ACC112 (cell line): ENCODE data around the gene GPS1.
A peak's percentile ranks its signal among the peaks of the same experiment; 100 is the strongest.

Experiments used
- H2AFZ ChIP-seq: fragments of 200-600 bp; sonication (generic); one replicate; pipeline ENCODE4 v1.6.0; 2017; ENCODE audit warnings: antibody characterized with exemption, low read length; ENCODE audit not compliant: unreplicated experiment
- H3K27ac ChIP-seq: fragments of 200-600 bp; sonication (generic); 2 replicates; pipeline ENCODE4 v1.5.1; 2014; ENCODE audit warnings: low read depth, mild to moderate bottlenecking, antibody characterized with exemption, low read length, moderate library complexity
- H3K27me3 ChIP-seq: fragments of 200-600 bp; sonication (generic); 2 replicates; pipeline ENCODE4 v1.6.1; 2014; ENCODE audit warnings: mild to moderate bottlenecking, antibody characterized with exemption, low read length, moderate library complexity, mixed read lengths; ENCODE audit not compliant: insufficient read depth
- H3K36me3 ChIP-seq: fragments of 200-600 bp; sonication (generic); 2 replicates; pipeline ENCODE4 v1.6.1; 2016; ENCODE audit warnings: mild to moderate bottlenecking, antibody characterized with exemption, low read length, moderate library complexity, mixed read lengths; ENCODE audit not compliant: insufficient read depth
- H3K4me1 ChIP-seq: fragments of 200-600 bp; sonication (generic); one replicate; pipeline ENCODE4 v1.6.1; 2016; ENCODE audit warnings: low read length, mixed read lengths; ENCODE audit not compliant: insufficient read depth, unreplicated experiment, control insufficient read depth
- H3K4me3 ChIP-seq: fragments of 200-600 bp; sonication (generic); 2 replicates; pipeline ENCODE4 v1.5.1; 2014; ENCODE audit warnings: mild to moderate bottlenecking, low read depth, low read length
- H3K79me2 ChIP-seq: fragments of 200-600 bp; sonication (generic); one replicate; pipeline ENCODE4 v1.6.0; 2016; ENCODE audit warnings: low read length; ENCODE audit not compliant: control insufficient read depth, unreplicated experiment, insufficient read depth

The GPS1 gene

GRCh38 chr17:82062076-82062983 lies 10.6 kb downstream of the GPS1 start:
- Histone ChIP-seq H3K36me3 (no peaks in the 10 kb centered on the region), H3K27ac (no peak overlapping the region), H2AFZ (no peak overlapping the region), H3K79me2 (peaks cover 22% of the 10 kb centered on the region), H3K4me1 (peaks cover 11% of the 10 kb centered on the region), H3K4me3 (no peak overlapping the region), H3K27me3 (no peaks in the 10 kb centered on the region)

DNA sequence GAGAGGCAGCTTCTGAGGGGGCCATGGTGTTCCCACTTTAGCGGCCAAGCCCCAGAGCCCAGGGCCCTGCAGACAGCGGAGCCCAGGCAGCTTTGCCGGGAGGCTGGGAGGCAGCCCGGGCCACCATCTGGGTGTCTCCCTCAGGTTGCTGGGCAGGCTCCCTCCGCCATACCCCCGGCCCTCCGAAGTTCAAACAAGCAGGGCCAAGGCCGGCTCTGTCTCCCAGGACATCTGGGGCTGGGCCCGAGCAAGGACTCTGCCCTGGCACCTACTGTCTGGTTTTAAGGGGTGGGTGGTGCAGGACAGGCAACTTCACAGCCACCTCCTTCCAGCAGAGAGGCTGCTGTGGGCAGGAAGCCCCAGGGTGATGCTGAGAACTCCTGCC lies 11.3 kb downstream of the GPS1 start:
- H3K36me3 ChIP-seq: no peaks in the 10 kb centered on the region
- peaks cover 22% of the 10 kb centered on the region for H3K79me2 ChIP-seq
- peaks cover 11% of the 10 kb centered on the region for H3K4me1 ChIP-seq
- no peaks in the 10 kb centered on the region for H3K27me3 ChIP-seq
- no peak overlapping the region for H3K4me3 ChIP-seq
- H3K27ac ChIP-seq: no peak overlapping the region
- H2AFZ ChIP-seq: no peak overlapping the region

DNA sequence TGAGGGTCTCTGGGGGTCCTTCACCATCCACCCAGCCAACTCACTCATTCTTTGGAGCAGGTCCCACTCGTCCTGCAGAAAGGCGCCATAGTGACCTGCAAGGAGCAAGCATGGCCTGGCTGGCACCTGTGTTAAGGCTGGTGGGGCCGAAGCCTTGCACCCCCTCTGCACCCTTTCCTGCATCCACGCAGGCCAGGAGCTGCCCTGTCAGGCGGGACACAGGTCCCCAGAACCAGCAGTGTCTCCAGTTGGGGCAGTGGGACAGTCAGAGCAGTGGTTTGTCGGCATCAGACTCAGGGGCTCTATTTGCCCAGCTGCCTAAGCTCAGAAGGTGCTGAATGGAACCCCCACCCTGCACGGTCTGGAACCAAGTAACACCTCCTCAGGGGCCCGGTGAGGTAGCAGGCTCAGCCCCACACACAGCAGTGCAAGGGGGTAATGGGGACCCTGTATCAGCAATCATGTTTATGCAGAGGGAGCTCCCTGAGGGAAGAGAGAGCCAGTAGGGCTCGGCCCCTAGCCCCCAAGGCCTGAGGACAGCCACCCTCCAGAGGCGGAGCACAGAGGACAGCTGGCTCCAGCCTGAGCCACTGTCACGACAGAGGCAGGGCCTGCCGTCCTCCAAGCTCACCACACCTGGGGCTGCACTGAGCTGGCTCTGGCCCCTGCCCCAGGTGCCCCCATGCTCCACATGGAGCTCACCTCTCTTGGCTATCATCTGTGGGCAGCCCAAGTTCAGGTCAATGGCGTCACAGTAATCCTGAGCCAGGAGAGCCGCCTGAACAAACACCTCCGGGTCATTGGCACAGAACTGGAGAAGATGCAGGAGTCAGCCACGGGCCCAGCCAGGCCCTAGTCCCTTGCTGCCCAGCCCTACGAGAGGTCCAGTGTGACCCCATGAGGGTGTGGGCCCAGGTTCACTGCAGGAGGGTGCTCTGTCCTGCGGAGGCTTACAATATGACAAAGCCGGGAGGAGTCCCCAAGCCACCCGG lies 12.0 kb downstream of the GPS1 start:
- H3K4me1 ChIP-seq: peaks cover 11% of the 10 kb centered on the region
- no peaks in the 10 kb centered on the region for H3K36me3 ChIP-seq
- no peaks in the 10 kb centered on the region for H3K27me3 ChIP-seq
- no peak overlapping the region for H3K27ac ChIP-seq
- peaks cover 22% of the 10 kb centered on the region for H3K79me2 ChIP-seq
- H2AFZ ChIP-seq: no peak overlapping the region
- H3K4me3 ChIP-seq: peak overlapping the region; percentile 95; the same call in 1 of the 2 replicates

DNA sequence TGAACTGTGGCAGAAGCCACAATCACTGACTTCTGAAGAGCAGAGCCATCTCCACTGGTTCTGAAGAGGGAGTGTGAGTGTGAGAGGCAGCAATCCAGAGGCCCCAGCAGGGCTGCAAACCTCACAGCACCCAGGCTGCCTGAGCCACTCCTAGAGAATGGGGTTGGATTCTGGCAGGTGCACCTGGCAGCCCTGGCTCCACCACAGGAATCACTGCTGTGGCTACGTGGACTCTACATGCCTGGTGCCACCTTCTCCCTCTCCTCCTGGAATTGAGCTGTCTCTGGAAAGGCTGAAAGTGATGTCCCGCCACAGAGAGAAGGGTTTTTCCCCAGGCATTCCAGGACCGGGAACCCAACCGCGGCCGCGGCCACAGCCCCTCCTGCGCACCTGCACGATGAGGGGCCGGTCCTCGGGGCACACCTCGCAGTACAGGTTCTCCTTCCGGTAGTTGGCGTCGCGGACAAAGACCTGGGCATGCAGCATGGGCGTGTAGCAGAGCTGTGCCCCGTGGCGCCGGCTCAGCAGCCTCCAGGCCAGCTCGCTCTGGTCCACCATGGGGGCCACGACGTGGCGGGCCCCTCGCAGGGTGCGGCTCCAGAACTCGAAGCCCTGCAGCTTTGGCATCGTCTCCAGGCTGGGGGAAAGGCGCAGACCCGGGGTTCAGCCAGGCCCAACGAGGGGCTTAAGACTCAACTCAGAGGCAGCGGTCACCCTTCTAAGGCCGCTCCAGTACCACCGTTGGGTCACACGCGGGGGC lies 12.9 kb downstream of the GPS1 start:
- no peaks in the 10 kb centered on the region for H3K27me3 ChIP-seq
- peaks cover 22% of the 10 kb centered on the region for H3K79me2 ChIP-seq
- no peak overlapping the region for H3K27ac ChIP-seq
- peak overlapping the region; percentile 95 for H3K4me3 ChIP-seq
- peaks cover 11% of the 10 kb centered on the region for H3K4me1 ChIP-seq
- H2AFZ ChIP-seq: no peak overlapping the region
- H3K36me3 ChIP-seq: no peaks in the 10 kb centered on the region

DNA sequence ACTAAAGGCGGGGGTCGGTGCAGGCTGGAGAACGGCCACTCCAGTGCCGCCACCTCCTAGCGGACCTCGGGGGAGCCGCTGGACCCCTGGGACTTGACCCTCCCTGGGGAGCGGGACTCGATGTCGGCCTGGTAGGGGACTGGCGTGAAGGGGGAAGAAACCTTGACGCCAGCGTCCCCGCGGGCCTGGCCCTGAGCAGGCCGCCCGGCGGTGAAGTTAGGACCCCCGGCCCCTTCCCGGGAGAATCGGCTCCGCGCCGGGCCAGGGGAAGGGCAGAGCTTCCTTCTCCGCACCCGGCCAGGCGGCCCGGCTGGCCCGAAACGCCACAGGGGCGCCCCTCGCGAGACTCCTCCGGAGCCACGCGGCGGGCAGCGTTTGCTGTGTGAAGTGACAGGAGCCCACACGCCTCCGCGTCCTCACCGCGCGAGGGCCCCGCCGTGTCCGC lies 13.5 kb downstream of the GPS1 start:
- H3K36me3 ChIP-seq: no peaks in the 10 kb centered on the region
- H3K4me3 ChIP-seq: peak overlapping the region; percentile 95
- no peak overlapping the region for H2AFZ ChIP-seq

GRCh38 chr17:82065638-82066303 lies 14.1 kb downstream of the GPS1 start, which contains the start of gene DUS1L:
DUS1L (minus strand) TSS chr17:82065804; CDS start chr17:82065059, 745 bp downstream.
- H3K4me1 ChIP-seq: peaks cover 11% of the 10 kb centered on the region
- no peaks in the 10 kb centered on the region for H3K36me3 ChIP-seq
- no peaks in the 10 kb centered on the region for H3K27me3 ChIP-seq
- H3K79me2 ChIP-seq: peaks cover 22% of the 10 kb centered on the region
- H3K4me3 ChIP-seq: peak within 1 kb of the TSS; percentile 95
- H3K27ac ChIP-seq: no peak within 1 kb of the TSS
- peak within 1 kb of the TSS; percentile 93 for H2AFZ ChIP-seq

More for the DNA sequence above, 13.5 kb downstream of the GPS1 start:
- no peak overlapping the region for H3K27ac ChIP-seq
- peaks cover 11% of the 10 kb centered on the region for H3K4me1 ChIP-seq
- no peaks in the 10 kb centered on the region for H3K27me3 ChIP-seq
- H3K79me2 ChIP-seq: peaks cover 22% of the 10 kb centered on the region

DNA sequence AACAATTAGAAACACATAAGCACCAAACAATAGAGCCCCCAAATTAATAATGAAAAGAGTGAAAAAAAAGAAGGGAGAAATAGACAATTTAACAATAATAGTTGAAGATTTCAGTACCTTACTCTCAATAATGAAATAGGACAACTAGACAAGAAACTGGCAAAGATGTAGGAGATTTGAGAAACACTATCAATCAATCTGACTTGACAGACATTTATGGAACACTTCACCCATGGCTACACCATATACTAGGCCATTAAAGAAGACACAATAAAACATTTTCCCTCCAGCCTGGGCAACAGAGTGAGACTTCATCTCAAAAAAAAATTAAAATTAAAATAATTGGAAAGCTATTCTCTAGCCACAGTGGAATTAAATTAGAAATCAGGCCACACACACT lies 18.9 kb downstream of the GPS1 start:
- Histone ChIP-seq H3K27me3 (no peaks in the 10 kb centered on the region), H3K4me3 (no peak overlapping the region), H3K4me1 (peaks cover 5% of the 10 kb centered on the region), H3K36me3 (no peaks in the 10 kb centered on the region), H2AFZ (no peak overlapping the region), H3K27ac (no peak overlapping the region), H3K79me2 (peaks cover 6% of the 10 kb centered on the region)

GRCh38 chr17:82072827-82073226 lies 21.1 kb downstream of the GPS1 start:
- Histone ChIP-seq H3K27me3 (no peaks in the 10 kb centered on the region), H3K4me1 (no peaks in the 10 kb centered on the region), H3K4me3 (no peak overlapping the region), H3K79me2 (no peaks in the 10 kb centered on the region), H3K27ac (no peak overlapping the region), H2AFZ (no peak overlapping the region), H3K36me3 (no peaks in the 10 kb centered on the region)

DNA sequence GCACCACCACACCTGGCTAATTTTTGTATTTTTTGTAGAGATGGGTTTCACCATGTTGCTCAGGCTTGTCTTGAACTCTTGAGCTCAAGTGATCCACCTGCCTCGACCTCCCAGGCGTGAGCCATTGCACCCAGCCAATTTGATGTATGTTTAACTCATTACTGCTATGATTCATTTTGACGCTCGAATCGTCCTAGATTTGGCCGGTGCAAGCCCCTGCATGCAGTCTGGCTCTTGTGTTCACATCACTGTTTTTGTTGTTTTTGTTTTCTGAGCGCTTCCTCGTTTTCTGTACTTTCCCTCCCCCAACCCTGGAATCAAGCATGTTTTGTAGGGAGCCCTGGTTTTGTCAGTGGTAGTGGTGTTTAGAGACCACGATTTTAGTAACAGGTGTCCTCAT lies 21.7 kb downstream of the GPS1 start:
- Histone ChIP-seq H3K27ac (no peak overlapping the region), H3K4me1 (no peaks in the 10 kb centered on the region), H3K36me3 (no peaks in the 10 kb centered on the region), H3K4me3 (no peak overlapping the region), H3K79me2 (no peaks in the 10 kb centered on the region), H3K27me3 (no peaks in the 10 kb centered on the region), H2AFZ (no peak overlapping the region)
